GM19452 (cell line): ENCODE results near the gene CCDC7.
"Not testable (repeated sequence)": the region's sequence is repeated elsewhere in the genome, so short reads cannot be mapped to it uniquely, and the experiment has no call there.

ENCODE experiments used
- ATAC-seq: cut with Tn5 transposase; IDR thresholded peaks from one replicate; pipeline ENCODE4 v1.9.1; 2021; ENCODE audit not compliant: unreplicated experiment

CCDC7 gene

DNA sequence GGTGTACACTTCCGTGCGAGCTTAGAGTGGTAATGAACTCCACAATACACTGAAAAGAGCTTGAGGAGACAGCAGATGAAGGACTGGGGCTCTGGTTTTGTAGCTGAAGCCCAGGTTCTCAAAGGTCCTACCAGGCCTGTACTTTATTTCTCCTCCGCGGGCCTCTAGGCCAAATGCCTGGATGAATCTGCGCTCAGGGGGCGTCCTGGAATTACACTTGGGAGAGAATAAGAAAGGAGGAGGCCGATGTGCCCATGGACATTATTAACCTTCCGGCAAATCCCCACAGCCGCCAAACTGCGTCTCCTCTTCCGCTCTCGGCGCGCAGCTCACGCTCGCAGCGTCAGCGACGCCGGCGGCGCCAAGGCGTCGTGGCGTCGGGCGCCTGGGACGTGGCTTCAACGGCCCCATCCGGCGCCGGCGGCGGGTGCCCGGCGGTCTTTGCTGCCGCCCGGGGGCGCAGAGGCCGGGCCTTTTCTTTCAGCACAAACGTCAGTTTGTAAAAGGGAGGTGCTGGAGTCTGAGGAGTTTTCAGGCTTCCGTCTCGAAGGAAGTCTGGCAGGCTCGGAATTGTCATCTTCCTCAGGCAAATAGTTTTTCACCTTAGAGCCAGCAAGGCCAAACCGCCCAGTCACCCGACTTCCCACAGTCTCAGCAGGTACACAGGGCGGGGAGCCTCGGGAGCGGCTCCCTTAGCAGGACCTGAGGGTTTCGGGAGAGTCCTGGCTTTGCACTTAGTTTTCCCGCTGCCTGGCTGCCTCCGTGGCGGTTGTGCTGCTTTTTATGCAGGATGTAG lies at the start of gene CCDC7:
TSS of gene CCDC7 (plus strand) at position 401 of the 796 bp plus-strand sequence. CDS start 5,503 bp downstream, outside the sequence.
- ATAC-seq = peak; percentile 98

- not testable (repeated sequence) for ATAC-seq
Measured at GRCh38 chr10:32397163-32397562, 48.8 kb upstream of the CCDC7 start.

- not testable (repeated sequence) for ATAC-seq
Measured at GRCh38 chr10:32399720-32400119, 46.2 kb upstream of the CCDC7 start.

GRCh38 chr10:32400961-32401360 lies 45.0 kb upstream of the CCDC7 start:
- no peak for ATAC-seq

DNA sequence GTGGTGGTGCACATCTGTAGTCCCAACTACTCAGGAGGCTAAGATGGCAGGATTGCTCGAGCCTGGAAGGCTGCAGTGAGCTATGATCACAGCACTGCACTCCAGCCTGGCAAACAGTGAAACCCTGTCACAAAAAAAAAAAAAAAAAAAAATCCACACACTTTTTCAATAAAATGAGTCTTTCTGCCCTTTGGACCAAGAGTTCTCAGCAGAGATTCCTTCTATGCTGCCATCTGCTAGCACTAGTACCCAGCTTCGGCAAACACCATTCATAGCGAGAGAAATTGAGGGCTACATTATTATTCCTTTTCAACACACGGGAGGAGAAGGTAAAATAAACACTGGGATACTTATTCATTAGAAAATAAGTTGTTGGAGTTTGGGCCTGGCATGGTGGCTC lies 43.4 kb upstream of the CCDC7 start:
- ATAC-seq = no peak

- no peak for ATAC-seq
Measured at GRCh38 chr10:32403091-32403490, 42.8 kb upstream of the CCDC7 start.

- ATAC-seq = no peak
Measured at GRCh38 chr10:32408690-32409089, 37.2 kb upstream of the CCDC7 start.

DNA sequence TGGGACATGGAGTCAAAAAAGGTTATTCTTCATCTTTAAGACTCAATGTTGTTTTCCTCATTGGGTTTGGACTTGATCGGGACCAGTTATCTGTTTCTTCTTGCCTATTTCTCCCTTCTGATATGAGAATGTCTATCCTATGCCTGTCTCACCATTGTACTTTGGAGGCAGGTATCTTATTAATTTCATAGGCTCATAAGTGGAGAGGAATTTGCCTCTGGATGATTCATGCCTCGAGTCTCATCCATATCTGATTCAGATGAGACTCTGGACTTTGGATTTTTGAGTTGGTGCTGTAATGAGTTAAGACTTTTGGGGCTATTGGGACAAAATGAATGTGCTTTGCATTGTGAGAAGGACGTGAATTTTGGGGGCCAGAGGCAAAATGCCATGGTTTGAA lies 36.2 kb upstream of the CCDC7 start:
- ATAC-seq = no peak

- no peak for ATAC-seq
Measured at GRCh38 chr10:32410569-32410968, 35.4 kb upstream of the CCDC7 start.

GRCh38 chr10:32411797-32412498 lies 34.0 kb upstream of the CCDC7 start:
- no peak for ATAC-seq

GRCh38 chr10:32412499-32412853 lies 33.5 kb upstream of the CCDC7 start:
- no peak for ATAC-seq

GRCh38 chr10:32413513-32413912 lies 32.4 kb upstream of the CCDC7 start:
- no peak for ATAC-seq

DNA sequence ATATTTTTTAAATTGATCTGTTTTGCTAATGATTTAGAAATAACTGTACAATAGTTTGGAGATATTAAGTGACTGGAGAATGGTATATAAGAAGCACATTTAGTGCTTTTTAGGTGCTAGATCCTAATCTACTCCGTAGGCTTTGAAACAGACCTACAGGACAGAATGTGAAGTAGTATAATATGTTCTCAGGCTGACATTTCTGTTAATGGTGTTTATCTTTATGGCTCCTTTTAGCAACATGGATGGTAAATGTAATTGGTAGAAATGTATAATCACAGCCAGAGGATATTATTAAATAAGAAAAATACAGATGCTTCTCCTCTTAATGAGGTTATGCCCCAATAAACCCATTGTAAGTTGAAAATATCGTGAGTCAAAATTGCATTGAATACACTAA lies 30.6 kb upstream of the CCDC7 start:
- ATAC-seq = no peak

DNA sequence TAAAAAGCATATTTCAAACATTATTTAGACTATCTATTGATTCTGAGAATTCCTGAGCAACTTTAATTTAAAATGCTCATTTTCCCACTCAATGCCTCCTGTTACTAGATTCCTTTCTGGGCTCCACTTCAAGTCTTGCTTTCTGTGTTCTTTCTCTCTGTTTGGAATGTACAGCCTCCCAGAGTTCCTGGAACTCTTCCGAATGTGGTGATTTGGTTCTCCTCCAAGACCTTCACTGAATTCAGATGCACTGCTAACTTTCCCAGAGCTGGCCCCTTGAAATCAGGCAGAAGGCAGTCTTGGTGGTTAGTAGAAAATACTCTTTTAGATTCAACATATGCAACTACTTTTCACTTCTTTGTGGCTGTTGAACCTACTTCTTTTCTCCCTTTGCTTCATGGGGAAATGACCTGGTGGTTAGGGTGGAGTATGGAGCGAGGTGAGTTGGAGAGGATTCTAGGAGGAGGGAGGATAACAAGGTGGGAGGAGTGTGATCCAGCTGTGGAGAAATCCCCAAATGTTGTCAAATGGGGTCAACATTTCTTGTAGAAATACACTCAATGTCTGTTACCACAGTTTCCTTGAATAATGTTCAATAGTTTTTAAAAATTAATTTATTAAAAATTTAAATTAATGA lies 27.9 kb upstream of the CCDC7 start:
- no peak for ATAC-seq

- no peak for ATAC-seq
Measured at GRCh38 chr10:32418572-32418971, 27.4 kb upstream of the CCDC7 start.

DNA sequence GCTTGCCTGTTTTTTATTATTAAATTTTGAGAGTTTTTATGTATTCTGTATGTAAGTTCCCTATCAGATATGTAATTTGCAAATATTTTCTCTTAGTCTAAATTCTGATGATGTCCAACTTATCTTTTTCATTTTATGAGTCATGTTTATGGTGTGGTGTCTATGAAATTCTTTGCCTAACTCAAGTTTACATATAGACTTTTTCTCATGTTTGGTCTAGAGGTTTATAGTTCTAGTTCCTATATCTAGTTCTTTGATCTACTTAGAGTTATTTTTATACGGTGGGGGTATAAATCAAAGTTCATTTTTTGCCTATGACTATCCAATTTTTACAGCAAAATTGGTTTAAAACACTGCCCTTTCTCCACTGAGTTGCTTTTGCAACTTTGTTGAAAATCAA lies 26.3 kb upstream of the CCDC7 start:
- ATAC-seq = no peak

GRCh38 chr10:32426186-32426585 lies 19.8 kb upstream of the CCDC7 start:
- no peak for ATAC-seq

GRCh38 chr10:32433542-32433941 lies 12.4 kb upstream of the CCDC7 start:
- ATAC-seq = no peak

DNA sequence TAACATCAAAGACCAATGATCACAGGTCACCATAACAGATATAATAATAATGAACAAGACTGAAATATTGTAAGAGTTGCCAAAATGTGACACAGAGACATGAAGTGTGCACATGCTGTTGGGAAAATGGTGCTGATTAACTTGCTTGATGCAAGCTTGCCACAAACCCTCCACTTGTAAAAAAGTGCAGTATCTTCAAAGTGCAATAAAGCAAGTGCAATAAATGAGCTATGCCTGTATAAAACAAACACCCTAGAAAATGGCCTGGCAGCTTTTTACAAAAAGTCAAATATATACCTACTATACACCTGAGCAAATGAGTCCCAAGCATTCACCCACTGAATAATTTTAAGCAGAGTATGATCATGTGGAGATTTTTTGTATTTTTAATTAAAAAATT lies 9.7 kb upstream of the CCDC7 start:
- no peak for ATAC-seq

DNA sequence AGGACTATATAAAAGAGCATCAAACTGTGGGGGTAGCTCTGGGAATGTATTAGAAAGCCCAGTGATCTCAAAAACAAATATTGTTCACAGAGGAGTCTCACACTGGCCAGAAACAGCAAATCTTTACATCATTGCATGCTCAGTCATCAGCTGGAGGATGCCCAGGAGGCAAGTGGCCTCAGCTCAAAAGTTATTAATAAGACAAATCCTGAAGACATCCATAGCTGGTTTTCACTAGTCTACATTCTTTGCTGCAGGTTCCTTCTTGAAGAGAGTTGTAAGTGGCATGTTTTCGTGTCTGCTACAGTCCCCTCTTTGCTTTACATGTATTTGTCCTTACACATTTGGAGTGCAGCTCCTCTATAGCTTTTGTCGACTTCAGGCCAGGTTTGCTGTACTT lies 8.6 kb upstream of the CCDC7 start:
- ATAC-seq = no peak

GRCh38 chr10:32445036-32445435 lies 904 bp upstream of the CCDC7 start:
- no peak for ATAC-seq
